Skeletal muscle satellite cell (primary cell): ENCODE measurements around the gene KCNE1. TPM values are rescaled to one million over a fixed set of nuclear protein-coding genes. Genes with fewer than 3 reads are reported as not detected.
"Not testable (repeated sequence)": the region's sequence is repeated elsewhere in the genome, so short reads cannot be mapped to it uniquely, and the experiment has no call there.

Experiments used
- H3K27me3 ChIP-seq: 2 replicates; pipeline ENCODE4 v1.7.0; 2013; ENCODE audit warnings: low read length; ENCODE audit not compliant: control insufficient read depth, insufficient read depth
- H3K36me3 ChIP-seq: 2 replicates; pipeline ENCODE4 v1.7.0; 2013; ENCODE audit warnings: mild to moderate bottlenecking, control low read depth, low read length; ENCODE audit not compliant: insufficient read depth
- H3K4me1 ChIP-seq: 2 replicates; pipeline ENCODE4 v1.7.0; 2013; ENCODE audit warnings: low read length; ENCODE audit not compliant: control insufficient read depth, insufficient read depth
- H3K4me2 ChIP-seq: 2 replicates; pipeline ENCODE4 v1.7.0; 2013; ENCODE audit warnings: mild to moderate bottlenecking, low read length
- H3K4me3 ChIP-seq: 2 replicates; pipeline ENCODE4 v1.7.0; 2013; ENCODE audit warnings: low read length
- H3K9ac ChIP-seq: 2 replicates; pipeline ENCODE4 v1.7.0; 2013; ENCODE audit warnings: mild to moderate bottlenecking, low read depth, low read length, moderate library complexity
- H3K9me3 ChIP-seq: replicated peaks from 2 replicates; pipeline ENCODE4 v1.7.0; 2013; ENCODE audit warnings: mild to moderate bottlenecking, control low read depth, low read length
- total RNA-seq: library from RNA; depleted of rRNA; stranded (reverse); fragments of >200 nt; gene quantifications from 2 replicates; pipeline ENCODE4 v1.2.3, GENCODE V29; 2012; rRNA removed

KCNE1 gene
- total RNA-seq = 0.44 TPM in 1 of 2 replicates, not detected in the other

GRCh38 chr21:34511787-34512455 lies at the start of gene KCNE1:
TSS of gene KCNE1 (minus strand) at chr21:34512210. CDS start at chr21:34449634, 62,576 bp downstream.
- H3K4me3 ChIP-seq = no peak within 1 kb of the TSS
- peaks cover 12% of the 10 kb centered on the region for H3K4me1 ChIP-seq
- H3K27me3 ChIP-seq = peaks cover 10% of the 10 kb centered on the region
- no peak within 1 kb of the TSS for H3K9ac ChIP-seq
- no peak within 1 kb of the TSS for H3K4me2 ChIP-seq
- H3K36me3 ChIP-seq = peaks cover 6% of the 10 kb centered on the region
- no peaks in the 10 kb centered on the region for H3K9me3 ChIP-seq

DNA sequence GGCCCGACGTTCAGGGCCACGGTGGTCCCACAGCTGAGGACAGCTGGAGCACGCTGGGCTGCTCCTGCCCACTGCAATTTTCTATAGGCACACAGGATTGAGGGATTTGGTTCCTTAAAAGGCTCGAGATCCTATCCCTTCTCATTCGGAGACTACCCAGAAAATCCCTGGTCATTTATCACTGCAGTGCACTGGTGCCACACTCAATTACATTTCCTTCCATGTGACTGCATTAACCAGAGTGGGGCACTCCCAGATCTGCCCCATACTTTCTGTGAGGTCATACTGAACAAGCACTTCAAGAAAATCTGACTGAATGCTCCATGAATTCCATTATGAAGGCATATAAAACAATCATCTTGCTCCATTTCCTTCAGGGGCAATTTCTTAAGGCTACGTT lies 49.8 kb upstream of the KCNE1 start:
- no peak overlapping the region for H3K9ac ChIP-seq
- H3K27me3 ChIP-seq = no peaks in the 10 kb centered on the region
- H3K36me3 ChIP-seq = no peaks in the 10 kb centered on the region
- no peak overlapping the region for H3K4me3 ChIP-seq
- no peak overlapping the region for H3K4me2 ChIP-seq
- H3K4me1 ChIP-seq = no peaks in the 10 kb centered on the region
- no peaks in the 10 kb centered on the region for H3K9me3 ChIP-seq

GRCh38 chr21:34560609-34561008 lies 48.6 kb upstream of the KCNE1 start:
- Histone ChIP-seq H3K4me1 (no peaks in the 10 kb centered on the region), H3K4me3 (no peak overlapping the region), H3K27me3 (no peaks in the 10 kb centered on the region), H3K9me3 (no peaks in the 10 kb centered on the region), H3K4me2 (no peak overlapping the region), H3K36me3 (no peaks in the 10 kb centered on the region), H3K9ac (no peak overlapping the region)

GRCh38 chr21:34560021-34560420 lies 48.0 kb upstream of the KCNE1 start:
- Histone ChIP-seq H3K4me1 (no peaks in the 10 kb centered on the region), H3K9ac (no peak overlapping the region), H3K4me2 (no peak overlapping the region), H3K9me3 (no peaks in the 10 kb centered on the region), H3K36me3 (no peaks in the 10 kb centered on the region), H3K4me3 (no peak overlapping the region), H3K27me3 (no peaks in the 10 kb centered on the region)

DNA sequence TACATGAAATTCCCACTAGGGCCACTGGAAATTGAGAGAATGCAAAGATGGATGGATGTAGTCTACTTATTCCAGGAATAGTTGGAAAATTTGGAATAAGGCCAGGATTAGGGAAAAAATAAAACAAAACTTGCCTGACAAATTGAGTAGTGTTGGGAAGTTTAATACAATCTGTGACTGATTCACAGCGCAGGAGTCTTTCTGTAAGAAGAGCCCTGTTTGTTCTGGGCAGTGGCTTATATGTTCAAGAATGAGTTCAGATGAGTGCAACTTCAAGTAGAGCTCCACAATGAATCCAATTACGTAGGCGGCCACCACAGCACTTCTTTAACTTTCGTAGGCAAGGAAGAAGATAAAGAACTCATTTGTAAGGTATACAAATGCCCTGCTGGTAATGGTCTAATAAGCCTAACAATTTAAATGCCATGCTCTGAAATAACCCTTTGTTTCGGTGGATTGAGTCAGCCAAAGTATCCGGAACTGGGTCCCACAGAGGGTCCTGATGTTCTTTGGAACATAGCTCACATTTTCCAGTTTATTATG lies 47.1 kb upstream of the KCNE1 start:
- Histone ChIP-seq H3K4me1 (no peaks in the 10 kb centered on the region), H3K9ac (no peak overlapping the region), H3K4me3 (no peak overlapping the region), H3K27me3 (no peaks in the 10 kb centered on the region), H3K36me3 (no peaks in the 10 kb centered on the region), H3K9me3 (no peaks in the 10 kb centered on the region), H3K4me2 (no peak overlapping the region)

DNA sequence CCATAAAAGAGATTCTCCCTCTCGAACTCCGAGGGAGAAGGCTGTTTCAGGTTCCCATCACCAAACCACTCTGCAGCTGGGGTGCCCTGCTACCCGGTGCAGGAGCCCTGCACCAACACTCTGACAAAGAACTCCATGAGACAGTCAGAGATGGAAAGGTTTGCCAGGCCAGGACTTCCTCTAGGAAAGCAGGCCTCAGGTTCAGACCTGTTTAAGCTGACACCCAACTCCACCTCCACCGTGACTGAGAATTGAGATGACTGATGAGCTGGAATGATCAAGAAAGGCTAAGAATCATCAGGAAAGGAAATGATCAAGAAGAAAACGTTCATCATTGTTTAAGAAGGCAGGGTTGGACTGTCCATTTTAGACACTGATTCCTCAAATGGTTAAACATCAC lies 46.2 kb upstream of the KCNE1 start:
- Histone ChIP-seq H3K4me3 (no peak overlapping the region), H3K9me3 (no peaks in the 10 kb centered on the region), H3K4me2 (no peak overlapping the region), H3K36me3 (no peaks in the 10 kb centered on the region), H3K27me3 (no peaks in the 10 kb centered on the region), H3K9ac (no peak overlapping the region), H3K4me1 (peaks cover 8% of the 10 kb centered on the region)

GRCh38 chr21:34557261-34557660 lies 45.3 kb upstream of the KCNE1 start:
- Histone ChIP-seq H3K36me3 (no peaks in the 10 kb centered on the region), H3K4me1 (peaks cover 17% of the 10 kb centered on the region), H3K4me2 (no peak overlapping the region), H3K27me3 (no peaks in the 10 kb centered on the region), H3K9me3 (no peaks in the 10 kb centered on the region), H3K9ac (no peak overlapping the region), H3K4me3 (no peak overlapping the region)

DNA sequence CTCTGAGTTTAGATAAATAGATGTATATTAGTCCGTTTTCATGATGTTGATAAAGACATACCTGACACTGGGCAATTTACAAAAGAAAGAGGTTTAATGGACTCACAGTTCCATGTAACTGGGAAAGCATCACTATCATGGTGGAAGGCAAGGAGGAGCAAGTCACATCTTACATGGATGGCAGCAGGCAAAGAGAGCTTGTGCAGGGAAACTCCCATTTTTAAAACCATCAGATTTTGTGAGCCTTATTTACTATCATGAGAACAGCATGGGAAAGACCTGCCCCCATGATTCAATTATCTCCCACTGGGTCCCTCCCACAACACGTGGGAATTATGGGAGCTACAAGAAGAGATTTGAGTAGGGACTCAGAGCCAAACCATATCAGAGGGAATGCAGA lies 42.7 kb upstream of the KCNE1 start:
- H3K4me2 ChIP-seq, H3K9ac ChIP-seq, H3K27me3 ChIP-seq, H3K4me3 ChIP-seq, H3K36me3 ChIP-seq, H3K9me3 ChIP-seq: not testable (repeated sequence)
- H3K4me1 ChIP-seq = peaks cover 17% of the 10 kb centered on the region

DNA sequence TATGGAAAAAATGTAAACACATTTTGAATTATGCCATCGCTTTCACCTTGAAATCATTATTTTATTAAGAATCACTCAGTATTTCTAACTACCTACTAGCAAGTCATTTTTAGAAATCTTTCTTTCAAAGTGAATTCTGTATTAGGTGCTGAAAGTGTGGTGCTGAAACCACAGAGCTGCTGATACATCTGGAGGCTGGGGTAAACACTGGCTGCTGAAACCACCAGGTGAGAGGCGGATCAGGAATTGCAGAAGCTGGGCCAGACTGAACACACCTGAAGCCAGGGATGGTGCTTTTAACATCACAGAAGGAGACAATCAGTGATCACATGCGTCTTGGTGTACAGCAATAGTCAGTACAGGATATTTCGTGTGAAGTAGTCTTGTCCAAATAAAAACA lies 42.2 kb upstream of the KCNE1 start:
- H3K9me3 ChIP-seq = no peaks in the 10 kb centered on the region
- no peak overlapping the region for H3K9ac ChIP-seq
- no peak overlapping the region for H3K4me3 ChIP-seq
- peaks cover 17% of the 10 kb centered on the region for H3K4me1 ChIP-seq
- H3K4me2 ChIP-seq = no peak overlapping the region
- H3K27me3 ChIP-seq = no peaks in the 10 kb centered on the region
- no peaks in the 10 kb centered on the region for H3K36me3 ChIP-seq

DNA sequence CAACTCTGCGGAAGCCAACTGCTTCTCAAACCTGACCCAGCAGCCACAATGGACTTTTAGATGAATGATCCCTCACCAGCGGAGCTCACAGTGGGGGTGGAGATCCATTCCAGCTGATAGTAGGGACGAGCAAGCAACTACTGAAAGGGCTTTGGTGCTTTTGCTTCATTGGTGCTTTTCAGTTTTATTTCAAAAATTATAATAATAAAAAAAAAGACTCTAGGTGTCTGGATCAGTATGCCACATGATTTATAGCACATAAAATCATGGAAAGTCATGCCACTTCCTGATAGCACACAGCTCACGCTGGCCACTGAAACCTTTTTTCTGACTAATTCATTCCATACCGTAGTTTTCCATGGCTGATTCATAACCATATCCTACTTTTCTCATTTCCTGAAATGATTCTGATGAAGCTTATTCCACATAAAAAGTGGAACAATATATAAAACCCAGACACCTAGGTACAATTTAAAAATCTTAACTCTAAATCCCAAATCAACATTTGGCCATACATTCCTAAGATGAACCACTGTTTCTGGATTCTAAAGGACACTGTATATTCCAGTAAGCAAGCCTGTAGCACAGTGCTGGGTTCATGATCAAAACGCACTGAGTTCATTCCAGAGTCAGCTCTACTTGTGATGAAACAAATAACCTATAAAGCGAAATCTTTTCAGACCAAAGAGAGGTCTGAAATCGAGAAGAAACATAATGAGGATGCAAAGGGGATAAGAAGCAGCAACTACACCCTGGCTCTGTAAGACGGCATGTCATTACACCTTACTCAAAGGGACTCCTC lies 41.3 kb upstream of the KCNE1 start:
- H3K4me2 ChIP-seq = peak overlapping the region; percentile 32
- peak overlapping the region; percentile 3 for H3K4me3 ChIP-seq
- H3K9ac ChIP-seq = peak overlapping the region; percentile 27
- H3K4me1 ChIP-seq = peaks cover 17% of the 10 kb centered on the region
- H3K9me3 ChIP-seq = no peaks in the 10 kb centered on the region
- H3K27me3 ChIP-seq = no peaks in the 10 kb centered on the region
- H3K36me3 ChIP-seq = no peaks in the 10 kb centered on the region

DNA sequence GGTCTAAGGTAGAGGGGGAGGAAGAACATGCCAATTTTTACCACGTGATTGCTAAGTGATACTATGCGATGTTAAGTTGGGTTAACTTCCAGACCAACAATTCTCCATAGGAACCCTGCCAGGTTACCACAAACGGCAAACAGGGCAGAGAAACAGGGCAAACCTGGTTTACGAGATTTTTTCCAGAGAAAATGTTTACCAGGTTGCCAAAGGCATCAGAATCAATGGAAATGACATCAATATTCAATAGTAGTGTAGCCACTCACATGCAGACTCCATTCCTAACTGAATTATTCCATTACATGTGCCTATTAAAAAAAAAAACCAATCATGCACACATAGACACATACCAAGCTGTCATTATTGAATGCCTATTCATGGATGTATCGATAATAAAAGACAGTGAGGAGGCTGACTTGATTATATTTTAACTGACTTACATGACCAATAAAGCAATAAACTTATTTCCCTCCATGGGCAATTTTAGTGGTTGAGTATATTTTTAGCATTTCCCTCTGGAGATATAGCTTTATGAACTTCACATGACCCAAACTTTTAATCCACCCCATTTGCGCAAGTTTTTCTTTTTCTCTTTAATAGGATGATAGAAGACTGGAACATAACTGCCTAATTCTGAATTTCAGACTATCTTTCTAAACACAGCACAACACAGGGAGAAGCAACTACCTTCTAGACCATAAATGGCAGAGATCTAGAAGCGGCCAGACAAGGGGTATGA lies 40.5 kb upstream of the KCNE1 start:
- H3K4me2 ChIP-seq = peak overlapping the region; percentile 21
- peak overlapping the region; percentile 6 for H3K9ac ChIP-seq
- no peaks in the 10 kb centered on the region for H3K27me3 ChIP-seq
- no peaks in the 10 kb centered on the region for H3K36me3 ChIP-seq
- H3K4me3 ChIP-seq = no peak overlapping the region
- H3K9me3 ChIP-seq = no peaks in the 10 kb centered on the region
- peaks cover 17% of the 10 kb centered on the region for H3K4me1 ChIP-seq
